Measurements from ENCODE around the gene RBM47. TPM values are rescaled to one million over a fixed set of nuclear protein-coding genes. Genes with fewer than 3 reads are reported as not detected.

RBM47 gene
- total and polyA plus RNA-seq, 2 experiments from 2014 or later = 35.6 to 139 TPM

- Mint-ChIP-seq H3K4me3 (no peak overlapping the region), H3K9me3 (no peaks in the 10 kb centered on the region), H3K36me3 (ENCODE audit: low read depth) (no peaks in the 10 kb centered on the region), H3K4me1 (peaks cover 18% of the 10 kb centered on the region), H3K27ac (no peak overlapping the region), H3K27me3 (ENCODE audit: insufficient read depth, low read depth, poor library complexity) (no peaks in the 10 kb centered on the region)
- no peaks in the 10 kb centered on the region for H3K79me2 ChIP-seq (replicated peaks; ENCODE audit: insufficient read depth)
- H3K4me1 ChIP-seq (ENCODE audit: insufficient read depth) = peaks cover 16% of the 10 kb centered on the region
- TF ChIP-seq CREB1 (CRISPR knock-in tag; IDR thresholded peaks at IDR 0.05; ENCODE audit: low read depth) (no peak), STAT1 (IDR thresholded peaks at IDR 0.05; ENCODE audit: unreplicated experiment) (no peak), NANOG (IDR thresholded peaks at IDR 0.05; ENCODE audit: borderline replicate concordance) (no peak), JUNB (IDR thresholded peaks at IDR 0.05; ENCODE audit: unreplicated experiment) (no peak), REST (IDR thresholded peaks at IDR 0.05; ENCODE audit: unreplicated experiment) (no peak), ZNF114 (CRISPR knock-in tag; IDR thresholded peaks at IDR 0.05) (no peak), POLR2AphosphoS5 (IDR thresholded peaks at IDR 0.05; ENCODE audit: low read depth) (no peak), ZNF331 (CRISPR knock-in tag; IDR thresholded peaks at IDR 0.05; ENCODE audit: low read depth) (no peak), EZH2phosphoT487 (IDR thresholded peaks at IDR 0.05; ENCODE audit: unreplicated experiment) (no peak), EZH2 (IDR thresholded peaks at IDR 0.05; ENCODE audit: low read depth, unreplicated experiment) (no peak)
- TF ChIP-seq, protein P1, sequence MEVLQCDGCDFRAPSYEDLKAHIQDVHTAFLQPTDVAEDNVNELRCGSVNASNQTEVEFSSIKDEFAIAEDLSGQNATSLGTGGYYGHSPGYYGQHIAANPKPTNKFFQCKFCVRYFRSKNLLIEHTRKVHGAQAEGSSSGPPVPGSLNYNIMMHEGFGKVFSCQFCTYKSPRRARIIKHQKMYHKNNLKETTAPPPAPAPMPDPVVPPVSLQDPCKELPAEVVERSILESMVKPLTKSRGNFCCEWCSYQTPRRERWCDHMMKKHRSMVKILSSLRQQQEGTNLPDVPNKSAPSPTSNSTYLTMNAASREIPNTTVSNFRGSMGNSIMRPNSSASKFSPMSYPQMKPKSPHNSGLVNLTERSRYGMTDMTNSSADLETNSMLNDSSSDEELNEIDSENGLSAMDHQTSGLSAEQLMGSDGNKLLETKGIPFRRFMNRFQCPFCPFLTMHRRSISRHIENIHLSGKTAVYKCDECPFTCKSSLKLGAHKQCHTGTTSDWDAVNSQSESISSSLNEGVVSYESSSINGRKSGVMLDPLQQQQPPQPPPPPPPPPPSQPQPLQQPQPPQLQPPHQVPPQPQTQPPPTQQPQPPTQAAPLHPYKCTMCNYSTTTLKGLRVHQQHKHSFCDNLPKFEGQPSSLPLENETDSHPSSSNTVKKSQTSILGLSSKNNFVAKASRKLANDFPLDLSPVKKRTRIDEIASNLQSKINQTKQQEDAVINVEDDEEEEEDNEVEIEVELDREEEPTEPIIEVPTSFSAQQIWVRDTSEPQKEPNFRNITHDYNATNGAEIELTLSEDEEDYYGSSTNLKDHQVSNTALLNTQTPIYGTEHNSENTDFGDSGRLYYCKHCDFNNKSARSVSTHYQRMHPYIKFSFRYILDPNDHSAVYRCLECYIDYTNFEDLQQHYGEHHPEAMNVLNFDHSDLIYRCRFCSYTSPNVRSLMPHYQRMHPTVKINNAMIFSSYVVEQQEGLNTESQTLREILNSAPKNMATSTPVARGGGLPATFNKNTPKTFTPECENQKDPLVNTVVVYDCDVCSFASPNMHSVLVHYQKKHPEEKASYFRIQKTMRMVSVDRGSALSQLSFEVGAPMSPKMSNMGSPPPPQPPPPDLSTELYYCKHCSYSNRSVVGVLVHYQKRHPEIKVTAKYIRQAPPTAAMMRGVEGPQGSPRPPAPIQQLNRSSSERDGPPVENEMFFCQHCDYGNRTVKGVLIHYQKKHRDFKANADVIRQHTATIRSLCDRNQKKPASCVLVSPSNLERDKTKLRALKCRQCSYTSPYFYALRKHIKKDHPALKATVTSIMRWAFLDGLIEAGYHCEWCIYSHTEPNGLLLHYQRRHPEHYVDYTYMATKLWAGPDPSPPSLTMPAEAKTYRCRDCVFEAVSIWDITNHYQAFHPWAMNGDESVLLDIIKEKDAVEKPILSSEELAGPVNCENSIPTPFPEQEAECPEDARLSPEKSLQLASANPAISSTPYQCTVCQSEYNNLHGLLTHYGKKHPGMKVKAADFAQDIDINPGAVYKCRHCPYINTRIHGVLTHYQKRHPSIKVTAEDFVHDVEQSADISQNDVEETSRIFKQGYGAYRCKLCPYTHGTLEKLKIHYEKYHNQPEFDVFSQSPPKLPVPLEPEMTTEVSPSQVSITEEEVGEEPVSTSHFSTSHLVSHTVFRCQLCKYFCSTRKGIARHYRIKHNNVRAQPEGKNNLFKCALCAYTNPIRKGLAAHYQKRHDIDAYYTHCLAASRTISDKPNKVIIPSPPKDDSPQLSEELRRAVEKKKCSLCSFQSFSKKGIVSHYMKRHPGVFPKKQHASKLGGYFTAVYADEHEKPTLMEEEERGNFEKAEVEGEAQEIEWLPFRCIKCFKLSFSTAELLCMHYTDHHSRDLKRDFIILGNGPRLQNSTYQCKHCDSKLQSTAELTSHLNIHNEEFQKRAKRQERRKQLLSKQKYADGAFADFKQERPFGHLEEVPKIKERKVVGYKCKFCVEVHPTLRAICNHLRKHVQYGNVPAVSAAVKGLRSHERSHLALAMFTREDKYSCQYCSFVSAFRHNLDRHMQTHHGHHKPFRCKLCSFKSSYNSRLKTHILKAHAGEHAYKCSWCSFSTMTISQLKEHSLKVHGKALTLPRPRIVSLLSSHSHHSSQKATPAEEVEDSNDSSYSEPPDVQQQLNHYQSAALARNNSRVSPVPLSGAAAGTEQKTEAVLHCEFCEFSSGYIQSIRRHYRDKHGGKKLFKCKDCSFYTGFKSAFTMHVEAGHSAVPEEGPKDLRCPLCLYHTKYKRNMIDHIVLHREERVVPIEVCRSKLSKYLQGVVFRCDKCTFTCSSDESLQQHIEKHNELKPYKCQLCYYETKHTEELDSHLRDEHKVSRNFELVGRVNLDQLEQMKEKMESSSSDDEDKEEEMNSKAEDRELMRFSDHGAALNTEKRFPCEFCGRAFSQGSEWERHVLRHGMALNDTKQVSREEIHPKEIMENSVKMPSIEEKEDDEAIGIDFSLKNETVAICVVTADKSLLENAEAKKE (CRISPR knock-in tag; IDR thresholded peaks at IDR 0.05) = no peak
- TF ChIP-seq, protein P2, sequence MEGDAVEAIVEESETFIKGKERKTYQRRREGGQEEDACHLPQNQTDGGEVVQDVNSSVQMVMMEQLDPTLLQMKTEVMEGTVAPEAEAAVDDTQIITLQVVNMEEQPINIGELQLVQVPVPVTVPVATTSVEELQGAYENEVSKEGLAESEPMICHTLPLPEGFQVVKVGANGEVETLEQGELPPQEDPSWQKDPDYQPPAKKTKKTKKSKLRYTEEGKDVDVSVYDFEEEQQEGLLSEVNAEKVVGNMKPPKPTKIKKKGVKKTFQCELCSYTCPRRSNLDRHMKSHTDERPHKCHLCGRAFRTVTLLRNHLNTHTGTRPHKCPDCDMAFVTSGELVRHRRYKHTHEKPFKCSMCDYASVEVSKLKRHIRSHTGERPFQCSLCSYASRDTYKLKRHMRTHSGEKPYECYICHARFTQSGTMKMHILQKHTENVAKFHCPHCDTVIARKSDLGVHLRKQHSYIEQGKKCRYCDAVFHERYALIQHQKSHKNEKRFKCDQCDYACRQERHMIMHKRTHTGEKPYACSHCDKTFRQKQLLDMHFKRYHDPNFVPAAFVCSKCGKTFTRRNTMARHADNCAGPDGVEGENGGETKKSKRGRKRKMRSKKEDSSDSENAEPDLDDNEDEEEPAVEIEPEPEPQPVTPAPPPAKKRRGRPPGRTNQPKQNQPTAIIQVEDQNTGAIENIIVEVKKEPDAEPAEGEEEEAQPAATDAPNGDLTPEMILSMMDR (conservative IDR thresholded peaks at IDR 0.05; ENCODE audit: low read depth in 2 of 2) = no peak
- TF ChIP-seq, protein P3, sequence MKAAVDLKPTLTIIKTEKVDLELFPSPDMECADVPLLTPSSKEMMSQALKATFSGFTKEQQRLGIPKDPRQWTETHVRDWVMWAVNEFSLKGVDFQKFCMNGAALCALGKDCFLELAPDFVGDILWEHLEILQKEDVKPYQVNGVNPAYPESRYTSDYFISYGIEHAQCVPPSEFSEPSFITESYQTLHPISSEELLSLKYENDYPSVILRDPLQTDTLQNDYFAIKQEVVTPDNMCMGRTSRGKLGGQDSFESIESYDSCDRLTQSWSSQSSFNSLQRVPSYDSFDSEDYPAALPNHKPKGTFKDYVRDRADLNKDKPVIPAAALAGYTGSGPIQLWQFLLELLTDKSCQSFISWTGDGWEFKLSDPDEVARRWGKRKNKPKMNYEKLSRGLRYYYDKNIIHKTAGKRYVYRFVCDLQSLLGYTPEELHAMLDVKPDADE (IDR thresholded peaks at IDR 0.05) = no peak
- H3K9me2 ChIP-seq (ENCODE audit: insufficient read depth) = no peaks in the 10 kb centered on the region
- DNase-seq (ENCODE audit: low spot score) (no peak), ATAC-seq (no peak)
- H4K20me1 ChIP-seq (replicated peaks; ENCODE audit: insufficient read depth) = no peaks in the 10 kb centered on the region
- H3K27ac ChIP-seq (ENCODE audit: low read depth) = no peak overlapping the region
- H3F3A ChIP-seq (replicated peaks; ENCODE audit: low read depth) = peaks cover 11% of the 10 kb centered on the region; the same call in 1 of the 2 replicates
- no peaks in the 10 kb centered on the region for H3K36me3 ChIP-seq (ENCODE audit: insufficient read depth)
- no peak overlapping the region for H2AFZ ChIP-seq
- H3K4me3 ChIP-seq = no peak overlapping the region
- no peak overlapping the region for H3K4me2 ChIP-seq
- H3K27me3 ChIP-seq (ENCODE audit: insufficient read depth) = no peaks in the 10 kb centered on the region
These were observed 45.5 kb upstream of the RBM47 start for GRCh38 chr4:40675166-40675565.

Data from GM23338 (cell line).